Mucosa of stomach (tissue), 1 donor: Measurements from ENCODE around the gene SLIT3.

ENCODE experiments used
- H3K27me3 ChIP-seq: one replicate; pipeline ENCODE4 v1.7.0; 2013; ENCODE audit warnings: mild to moderate bottlenecking, low read length; ENCODE audit not compliant: control insufficient read depth, insufficient read depth
- H3K36me3 ChIP-seq: one replicate; pipeline ENCODE4 v1.7.0; 2013; ENCODE audit warnings: low read length; ENCODE audit not compliant: control insufficient read depth, insufficient read depth
- H3K4me1 ChIP-seq: one replicate; pipeline ENCODE4 v1.7.0; 2013; ENCODE audit warnings: mild to moderate bottlenecking, low read length; ENCODE audit not compliant: control insufficient read depth, insufficient read depth
- H3K4me3 ChIP-seq: one replicate; pipeline ENCODE4 v1.7.0; 2013; ENCODE audit warnings: low read length
- H3K9ac ChIP-seq: one replicate; pipeline ENCODE4 v1.7.0; 2013; ENCODE audit warnings: mild to moderate bottlenecking, low read length, moderate library complexity
- H3K9me3 ChIP-seq: one replicate; pipeline ENCODE4 v1.7.0; 2013; ENCODE audit warnings: mild to moderate bottlenecking, low read length, moderate library complexity; ENCODE audit not compliant: control insufficient read depth
- donor health status: Pancreatic carcinoma.

The SLIT3 gene

GRCh38 chr5:168960497-168960896 lies 340.4 kb downstream of the SLIT3 start:
- peaks cover 8% of the 10 kb centered on the region for H3K4me1 ChIP-seq
- H3K9ac ChIP-seq: no peak overlapping the region
- no peak overlapping the region for H3K4me3 ChIP-seq
- no peaks in the 10 kb centered on the region for H3K27me3 ChIP-seq
- H3K9me3 ChIP-seq: no peaks in the 10 kb centered on the region
- H3K36me3 ChIP-seq: no peaks in the 10 kb centered on the region

GRCh38 chr5:168953351-168953750 lies 347.6 kb downstream of the SLIT3 start:
- no peaks in the 10 kb centered on the region for H3K27me3 ChIP-seq
- no peaks in the 10 kb centered on the region for H3K36me3 ChIP-seq
- no peak overlapping the region for H3K9ac ChIP-seq
- no peak overlapping the region for H3K4me3 ChIP-seq
- no peaks in the 10 kb centered on the region for H3K9me3 ChIP-seq
- H3K4me1 ChIP-seq: peaks cover 3% of the 10 kb centered on the region

- Histone ChIP-seq H3K36me3 (no peaks in the 10 kb centered on the region), H3K4me1 (peaks cover 3% of the 10 kb centered on the region), H3K9me3 (no peaks in the 10 kb centered on the region), H3K27me3 (no peaks in the 10 kb centered on the region), H3K9ac (no peak overlapping the region), H3K4me3 (no peak overlapping the region)
These were observed 348.7 kb downstream of the SLIT3 start for GRCh38 chr5:168952196-168952595.

DNA sequence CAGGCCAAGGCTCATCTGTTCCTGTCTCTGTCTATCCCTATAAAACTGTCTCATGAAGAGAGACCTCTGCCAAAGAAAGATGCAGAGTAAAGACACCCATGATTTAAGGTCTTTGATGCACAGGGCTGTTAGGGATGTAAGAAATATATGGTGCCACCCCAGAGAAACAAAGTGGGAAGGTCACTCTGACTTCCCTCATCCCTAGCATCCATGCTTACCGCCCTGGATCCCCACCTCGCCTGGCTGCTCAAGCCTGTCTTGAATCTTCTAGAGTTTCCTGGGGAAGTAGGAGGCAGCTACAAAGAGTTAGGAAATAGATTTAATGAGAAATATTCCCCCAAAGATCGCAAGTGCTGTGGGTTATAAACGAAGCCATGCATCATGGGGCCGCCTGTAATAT lies 349.2 kb downstream of the SLIT3 start:
- Histone ChIP-seq H3K4me3 (no peak overlapping the region), H3K36me3 (no peaks in the 10 kb centered on the region), H3K9me3 (no peaks in the 10 kb centered on the region), H3K9ac (no peak overlapping the region), H3K27me3 (no peaks in the 10 kb centered on the region), H3K4me1 (peaks cover 3% of the 10 kb centered on the region)

GRCh38 chr5:168951356-168951755 lies 349.6 kb downstream of the SLIT3 start:
- Histone ChIP-seq H3K9me3 (no peaks in the 10 kb centered on the region), H3K4me3 (no peak overlapping the region), H3K36me3 (no peaks in the 10 kb centered on the region), H3K9ac (no peak overlapping the region), H3K27me3 (no peaks in the 10 kb centered on the region), H3K4me1 (peaks cover 3% of the 10 kb centered on the region)

DNA sequence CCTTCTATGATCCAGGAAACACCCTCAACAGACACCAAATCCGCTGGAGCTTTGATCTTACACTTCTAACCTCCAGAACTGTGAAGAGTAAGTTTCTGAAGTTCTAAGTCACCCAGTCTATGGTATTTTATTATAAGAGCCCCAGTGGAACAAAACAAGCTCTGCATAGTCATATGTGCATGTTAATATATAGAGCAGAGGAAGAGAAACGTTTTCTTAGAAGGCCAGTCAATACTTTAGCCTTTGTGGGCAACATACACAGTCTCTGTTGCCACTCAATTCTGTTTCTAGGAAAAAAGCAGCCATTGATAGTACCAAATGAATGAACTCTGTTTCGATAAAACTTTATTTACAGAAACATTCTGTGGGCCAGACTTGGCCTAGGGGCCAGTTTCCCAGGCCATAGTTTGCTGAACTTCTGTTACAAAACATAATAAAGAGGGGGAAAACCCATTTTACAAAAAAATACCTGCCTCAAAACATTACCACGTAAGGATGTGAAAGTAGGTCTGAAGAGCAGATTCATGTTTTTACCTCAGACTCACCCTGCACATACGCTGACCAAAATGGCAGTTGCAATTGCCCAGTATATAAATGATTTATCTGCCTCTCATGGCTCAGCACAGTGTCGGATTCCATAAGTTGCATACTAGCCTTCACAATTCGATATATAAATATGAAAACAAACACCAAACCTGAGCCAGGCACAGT lies 350.5 kb downstream of the SLIT3 start:
- H3K9me3 ChIP-seq: no peaks in the 10 kb centered on the region
- no peak overlapping the region for H3K9ac ChIP-seq
- H3K27me3 ChIP-seq: no peaks in the 10 kb centered on the region
- H3K4me3 ChIP-seq: no peak overlapping the region
- peaks cover 3% of the 10 kb centered on the region for H3K4me1 ChIP-seq
- no peaks in the 10 kb centered on the region for H3K36me3 ChIP-seq

- no peaks in the 10 kb centered on the region for H3K9me3 ChIP-seq
- H3K9ac ChIP-seq: no peak overlapping the region
- H3K4me3 ChIP-seq: no peak overlapping the region
- H3K4me1 ChIP-seq: peaks cover 3% of the 10 kb centered on the region
- H3K36me3 ChIP-seq: no peaks in the 10 kb centered on the region
- no peaks in the 10 kb centered on the region for H3K27me3 ChIP-seq
These were observed 352.2 kb downstream of the SLIT3 start for GRCh38 chr5:168948746-168949145.

DNA sequence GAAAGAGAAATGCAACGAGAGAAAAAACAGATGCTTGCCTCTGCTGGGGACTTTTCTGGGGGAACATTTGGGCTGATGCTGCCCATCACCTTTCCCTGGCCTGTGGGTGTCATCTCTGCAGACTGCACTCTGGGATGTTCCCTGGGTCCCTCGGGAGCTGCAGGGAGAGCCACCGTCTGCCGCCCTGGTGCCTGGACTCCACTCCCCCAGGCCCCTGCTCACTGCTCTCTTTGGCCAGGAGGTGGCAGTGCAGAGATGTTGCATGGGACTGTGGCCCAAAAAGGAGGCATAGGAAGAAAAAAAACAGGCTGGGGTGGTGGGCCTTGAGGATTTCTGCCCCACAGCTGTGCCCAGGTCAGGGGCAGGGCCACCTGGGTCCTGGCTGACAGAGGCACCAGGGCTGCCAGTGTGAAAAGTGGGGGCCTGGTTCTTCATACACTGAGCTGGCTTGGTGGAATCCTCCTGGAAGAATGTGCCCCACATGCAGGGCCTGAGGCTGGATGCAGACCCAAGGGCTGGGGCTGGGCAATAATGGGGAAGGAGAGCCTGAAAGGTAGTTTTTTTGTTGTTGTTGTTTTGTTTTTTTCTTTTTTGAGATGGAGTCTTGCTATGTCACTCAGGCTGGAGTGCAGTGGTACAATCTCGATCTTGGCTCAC lies 353.6 kb downstream of the SLIT3 start:
- no peaks in the 10 kb centered on the region for H3K27me3 ChIP-seq
- H3K4me1 ChIP-seq: no peaks in the 10 kb centered on the region
- no peaks in the 10 kb centered on the region for H3K36me3 ChIP-seq
- H3K9me3 ChIP-seq: no peaks in the 10 kb centered on the region
- H3K4me3 ChIP-seq: no peak overlapping the region
- H3K9ac ChIP-seq: no peak overlapping the region

DNA sequence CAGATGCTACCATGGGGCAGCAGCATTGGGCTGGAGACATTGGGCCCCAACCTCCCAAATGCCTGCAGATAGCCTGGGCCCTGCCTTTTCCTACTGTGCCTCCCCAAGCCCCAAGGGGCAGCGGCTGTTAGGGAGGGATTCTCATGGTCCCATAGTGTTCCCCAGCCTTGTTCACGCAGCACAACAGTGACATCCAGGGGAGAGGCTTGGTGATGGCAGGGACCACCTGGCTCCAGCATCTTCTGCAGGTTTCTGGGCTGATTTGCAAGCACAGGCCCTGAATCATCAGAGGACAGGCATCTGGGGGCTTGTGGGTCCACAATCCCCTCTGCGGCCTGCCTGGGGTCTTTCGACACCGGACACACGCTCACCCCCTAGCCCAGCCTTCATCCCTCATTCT lies 354.6 kb downstream of the SLIT3 start:
- H3K9me3 ChIP-seq: no peaks in the 10 kb centered on the region
- no peaks in the 10 kb centered on the region for H3K36me3 ChIP-seq
- H3K4me1 ChIP-seq: no peaks in the 10 kb centered on the region
- H3K9ac ChIP-seq: no peak overlapping the region
- no peaks in the 10 kb centered on the region for H3K27me3 ChIP-seq
- H3K4me3 ChIP-seq: no peak overlapping the region

DNA sequence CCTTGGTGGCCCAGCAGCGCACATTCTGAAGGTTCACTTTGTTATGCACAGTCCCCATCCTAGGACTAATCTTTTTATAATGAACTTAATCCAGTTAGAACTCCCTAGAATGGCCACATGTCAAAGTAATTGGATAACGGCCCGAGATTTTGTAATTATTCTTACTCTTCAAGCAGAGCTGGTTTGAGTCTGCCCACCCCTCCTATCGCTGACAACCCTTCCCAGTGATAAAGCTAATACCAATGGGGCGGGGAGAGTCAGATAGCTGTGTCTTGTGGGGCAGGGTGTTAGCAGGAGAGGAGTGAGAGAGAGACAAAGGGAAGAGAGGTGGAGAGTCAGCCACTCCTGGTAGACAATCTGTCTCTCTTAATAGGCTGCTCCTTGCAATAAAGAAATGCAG lies 356.9 kb downstream of the SLIT3 start:
- H3K9ac ChIP-seq: no peak overlapping the region
- H3K4me1 ChIP-seq: no peaks in the 10 kb centered on the region
- no peaks in the 10 kb centered on the region for H3K27me3 ChIP-seq
- H3K9me3 ChIP-seq: no peaks in the 10 kb centered on the region
- no peak overlapping the region for H3K4me3 ChIP-seq
- no peaks in the 10 kb centered on the region for H3K36me3 ChIP-seq

GRCh38 chr5:168943091-168943884 lies 357.7 kb downstream of the SLIT3 start:
- H3K27me3 ChIP-seq: no peaks in the 10 kb centered on the region
- no peaks in the 10 kb centered on the region for H3K4me1 ChIP-seq
- H3K9ac ChIP-seq: no peak overlapping the region
- no peak overlapping the region for H3K4me3 ChIP-seq
- H3K9me3 ChIP-seq: no peaks in the 10 kb centered on the region
- no peaks in the 10 kb centered on the region for H3K36me3 ChIP-seq

DNA sequence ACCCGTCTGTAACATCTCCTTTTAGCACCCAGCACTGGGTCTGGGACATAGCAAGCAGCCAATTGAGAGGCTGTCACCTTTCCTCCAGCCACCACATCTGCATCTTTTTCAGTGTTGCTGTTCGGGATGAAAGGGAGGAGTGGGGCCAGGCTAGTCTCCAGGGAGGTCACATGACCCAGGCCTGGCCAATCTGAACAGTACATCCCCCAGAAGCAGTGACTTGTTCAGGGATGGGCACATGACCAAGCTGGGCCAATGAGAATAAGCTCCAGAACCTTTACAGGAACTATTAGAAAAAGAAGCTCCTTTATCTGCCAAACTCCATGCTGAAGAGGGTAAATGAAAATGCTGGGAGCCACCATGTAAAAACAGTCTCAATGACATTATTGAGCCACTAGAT lies 359.0 kb downstream of the SLIT3 start:
- no peaks in the 10 kb centered on the region for H3K9me3 ChIP-seq

More for the DNA sequence above, 359.0 kb downstream of the SLIT3 start:
- Histone ChIP-seq H3K36me3 (no peaks in the 10 kb centered on the region), H3K27me3 (no peaks in the 10 kb centered on the region), H3K9ac (no peak overlapping the region), H3K4me1 (no peaks in the 10 kb centered on the region), H3K4me3 (no peak overlapping the region)
